ENCODE measurements around the gene TRIM44.

DNA sequence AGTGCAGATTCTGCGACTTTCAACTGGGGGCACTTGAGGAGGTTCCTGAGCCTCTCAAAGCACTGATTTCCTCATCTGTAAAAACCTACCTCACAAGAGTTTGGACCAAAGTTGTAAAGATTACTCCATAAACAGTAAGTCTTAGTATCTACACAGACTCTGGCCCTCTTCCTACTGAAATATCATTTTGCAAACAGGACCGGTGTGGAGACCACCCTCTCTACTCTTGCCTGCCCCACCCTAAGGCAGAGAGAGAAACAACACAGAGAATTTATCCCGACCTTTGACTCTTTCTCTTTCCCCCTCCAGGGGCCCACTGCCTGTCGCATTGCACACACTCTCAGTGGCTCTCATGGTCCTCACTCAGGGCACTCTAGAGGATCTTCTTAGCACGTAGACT lies 163.4 kb downstream of the TRIM44 start:
- TF ChIP-seq CTCF (IDR thresholded peaks at IDR 0.05; ENCODE audit: low read length) (no peak), EZH2 (IDR thresholded peaks at IDR 0.05; ENCODE audit: borderline replicate concordance, low read length) (no peak)

Measured in OCI-LY1 (cell line).